Measurements from ENCODE around the gene CDK15.
"Not testable (repeated sequence)": the region's sequence is repeated elsewhere in the genome, so short reads cannot be mapped to it uniquely, and the experiment has no call there.

CDK15 gene

DNA sequence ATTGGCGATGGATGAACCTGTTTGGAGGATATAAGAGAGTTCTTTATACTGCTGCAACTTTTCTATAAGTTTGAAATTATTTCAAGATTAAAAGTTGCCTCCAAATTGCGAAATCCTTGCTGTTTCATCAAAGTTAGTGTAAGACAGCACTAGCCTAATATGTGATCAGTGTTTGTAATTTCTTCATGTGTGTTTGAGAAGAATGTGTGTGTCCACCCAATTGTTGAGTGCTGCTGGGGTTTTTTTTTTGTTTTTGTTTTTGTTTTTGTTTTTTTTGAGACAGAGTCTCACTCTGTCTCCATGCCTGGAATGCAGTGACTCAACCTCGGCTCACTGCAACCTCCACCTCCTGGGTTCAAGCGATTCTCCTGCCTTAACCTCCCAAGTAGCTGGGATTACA is 33.4 kb downstream of the CDK15 start:
- Histone ChIP-seq H3K9ac (no peak overlapping the region), H3K79me2 (no peaks in the 10 kb centered on the region), H3K36me3 (ENCODE audit: control insufficient read depth, insufficient read depth, low read length) (peaks cover 4% of the 10 kb centered on the region), H3K9me3 (ENCODE audit: control insufficient read depth, low read length) (peaks cover 4% of the 10 kb centered on the region), H3K4me1 (no peaks in the 10 kb centered on the region), H3K4me2 (ENCODE audit: low read length) (no peak overlapping the region), H3K27ac (no peak overlapping the region), H3K4me3 (ENCODE audit: low read depth, low read length) (no peak overlapping the region), H3K27me3 (ENCODE audit: control insufficient read depth, insufficient read depth, low read length) (no peaks in the 10 kb centered on the region), H2AFZ (no peak overlapping the region)
- TF ChIP-seq, protein P1, sequence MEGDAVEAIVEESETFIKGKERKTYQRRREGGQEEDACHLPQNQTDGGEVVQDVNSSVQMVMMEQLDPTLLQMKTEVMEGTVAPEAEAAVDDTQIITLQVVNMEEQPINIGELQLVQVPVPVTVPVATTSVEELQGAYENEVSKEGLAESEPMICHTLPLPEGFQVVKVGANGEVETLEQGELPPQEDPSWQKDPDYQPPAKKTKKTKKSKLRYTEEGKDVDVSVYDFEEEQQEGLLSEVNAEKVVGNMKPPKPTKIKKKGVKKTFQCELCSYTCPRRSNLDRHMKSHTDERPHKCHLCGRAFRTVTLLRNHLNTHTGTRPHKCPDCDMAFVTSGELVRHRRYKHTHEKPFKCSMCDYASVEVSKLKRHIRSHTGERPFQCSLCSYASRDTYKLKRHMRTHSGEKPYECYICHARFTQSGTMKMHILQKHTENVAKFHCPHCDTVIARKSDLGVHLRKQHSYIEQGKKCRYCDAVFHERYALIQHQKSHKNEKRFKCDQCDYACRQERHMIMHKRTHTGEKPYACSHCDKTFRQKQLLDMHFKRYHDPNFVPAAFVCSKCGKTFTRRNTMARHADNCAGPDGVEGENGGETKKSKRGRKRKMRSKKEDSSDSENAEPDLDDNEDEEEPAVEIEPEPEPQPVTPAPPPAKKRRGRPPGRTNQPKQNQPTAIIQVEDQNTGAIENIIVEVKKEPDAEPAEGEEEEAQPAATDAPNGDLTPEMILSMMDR (IDR thresholded peaks at IDR 0.05), result no peak

DNA sequence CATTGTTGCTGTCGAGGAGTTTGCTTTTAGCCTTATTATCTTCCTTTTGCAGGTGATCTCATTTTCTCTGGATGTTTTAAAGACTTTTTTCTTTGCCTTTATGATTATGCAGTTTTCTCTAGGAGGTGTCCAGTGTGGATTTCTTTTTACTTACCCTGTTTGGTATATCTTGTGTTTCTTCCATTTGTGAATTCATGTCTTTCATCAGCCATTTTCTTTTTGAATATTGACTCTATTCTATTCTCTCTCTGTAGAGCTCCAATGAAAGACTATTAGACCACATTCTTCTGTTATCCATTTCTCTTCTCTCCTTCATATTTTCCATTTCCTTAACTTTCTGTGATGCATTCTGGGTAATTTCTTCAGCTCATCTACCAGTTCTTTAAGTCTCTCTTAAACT is 34.4 kb downstream of the CDK15 start:
- H3K27me3 ChIP-seq (ENCODE audit: control insufficient read depth, insufficient read depth, low read length), result no peaks in the 10 kb centered on the region
- H3K4me3 ChIP-seq (ENCODE audit: low read depth, low read length), result no peak overlapping the region
- H3K4me2 ChIP-seq (ENCODE audit: low read length), result no peak overlapping the region
- H3K9ac ChIP-seq, result no peak overlapping the region
- H3K36me3 ChIP-seq (ENCODE audit: control insufficient read depth, insufficient read depth, low read length), result peaks cover 4% of the 10 kb centered on the region
- H3K9me3 ChIP-seq (ENCODE audit: control insufficient read depth, low read length), result peaks cover 4% of the 10 kb centered on the region
- H2AFZ ChIP-seq, result no peak overlapping the region
- no peaks in the 10 kb centered on the region for H3K79me2 ChIP-seq
- no peaks in the 10 kb centered on the region for H3K4me1 ChIP-seq
- no peak overlapping the region for H3K27ac ChIP-seq
- TF ChIP-seq, protein P1 (IDR thresholded peaks at IDR 0.05), result no peak

DNA sequence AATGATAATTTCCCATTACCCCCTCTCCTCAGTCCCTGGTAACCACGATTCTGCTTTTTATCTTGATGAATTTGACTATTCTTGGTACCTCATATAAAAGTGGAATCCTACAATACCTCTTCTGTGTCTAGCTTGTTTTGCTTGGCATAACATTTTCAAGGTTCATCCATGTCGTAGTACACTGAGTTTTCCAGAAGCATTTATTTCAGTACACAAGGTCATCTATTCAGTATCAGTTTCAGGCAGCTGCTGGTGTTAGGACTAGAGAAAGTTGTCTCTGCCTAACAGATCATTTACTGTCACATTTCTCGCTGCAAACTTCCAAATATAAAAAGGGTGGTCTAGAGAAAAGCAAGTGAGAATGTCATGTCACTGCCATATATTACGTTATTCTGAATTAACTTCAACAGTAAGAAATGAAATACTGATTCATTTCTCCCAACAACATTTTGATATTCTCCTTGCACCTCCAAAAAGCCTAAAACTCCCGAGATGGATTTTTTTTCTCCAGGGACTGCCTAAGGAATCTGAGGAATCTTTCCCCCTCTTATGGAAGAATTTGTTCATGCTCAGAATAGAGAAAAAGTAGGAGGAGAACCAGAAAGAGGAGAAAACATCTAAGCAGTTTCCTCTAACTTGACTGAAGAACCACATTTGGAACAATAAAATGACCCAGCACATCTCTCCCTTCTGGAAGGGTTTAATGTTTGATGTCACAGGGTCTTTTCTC is 36.0 kb downstream of the CDK15 start:
- H3K4me1 ChIP-seq, result no peaks in the 10 kb centered on the region
- H3K27ac ChIP-seq, result no peak overlapping the region
- no peaks in the 10 kb centered on the region for H3K27me3 ChIP-seq (ENCODE audit: control insufficient read depth, insufficient read depth, low read length)
- H3K4me2 ChIP-seq (ENCODE audit: low read length), result no peak overlapping the region
- no peak overlapping the region for H3K4me3 ChIP-seq (ENCODE audit: low read depth, low read length)
- no peak overlapping the region for H3K9ac ChIP-seq
- H3K36me3 ChIP-seq (ENCODE audit: control insufficient read depth, insufficient read depth, low read length), result peaks cover 4% of the 10 kb centered on the region
- TF ChIP-seq, protein P1 (IDR thresholded peaks at IDR 0.05), result no peak
- H3K79me2 ChIP-seq, result no peaks in the 10 kb centered on the region
- no peak overlapping the region for H2AFZ ChIP-seq
- H3K9me3 ChIP-seq (ENCODE audit: control insufficient read depth, low read length), result peaks cover 4% of the 10 kb centered on the region

DNA sequence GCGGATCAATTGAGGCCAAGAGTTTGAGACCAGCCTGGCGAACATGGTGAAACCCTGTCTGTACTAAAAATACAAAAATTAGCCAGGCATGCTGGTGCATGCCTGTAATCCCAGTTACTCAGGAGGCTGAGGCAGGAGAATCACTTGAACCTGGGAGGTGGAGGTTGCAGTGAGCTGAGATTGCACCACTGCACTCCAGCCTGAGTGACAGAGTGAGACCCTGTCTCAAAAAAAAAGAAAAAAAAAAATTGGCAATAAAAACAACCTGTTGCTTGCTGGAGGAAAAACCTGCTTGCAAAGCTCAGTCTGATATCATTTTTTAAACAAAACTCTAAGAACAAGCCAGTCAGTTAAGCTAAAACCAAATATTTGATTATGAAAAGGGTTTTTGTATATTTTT is 38.6 kb downstream of the CDK15 start:
- not testable (repeated sequence) for H3K36me3 ChIP-seq (ENCODE audit: control insufficient read depth, insufficient read depth, low read length)

DNA sequence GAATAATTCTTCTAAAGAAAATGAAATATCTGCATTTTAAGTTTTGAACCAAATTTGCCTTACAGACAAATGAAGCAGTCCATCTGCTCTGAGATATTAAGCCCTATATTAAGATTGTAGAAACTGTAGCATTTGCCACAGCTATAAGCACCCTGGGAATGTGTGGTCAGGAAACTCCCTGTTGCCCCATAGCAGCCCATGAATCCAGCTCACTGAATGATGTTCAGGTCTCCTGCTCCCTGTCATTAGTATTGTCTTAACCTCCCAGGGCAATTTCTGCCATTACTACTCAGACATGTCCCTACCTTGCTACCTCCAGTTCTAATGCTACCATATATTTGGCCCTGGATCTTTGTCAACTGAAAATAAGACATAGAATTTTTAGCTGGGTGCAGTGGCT is 41.1 kb downstream of the CDK15 start:
- Histone ChIP-seq H3K9me3 (ENCODE audit: control insufficient read depth, low read length) (no peaks in the 10 kb centered on the region), H3K4me1 (no peaks in the 10 kb centered on the region), H3K4me2 (ENCODE audit: low read length) (no peak overlapping the region), H3K27ac (no peak overlapping the region), H2AFZ (no peak overlapping the region), H3K36me3 (ENCODE audit: control insufficient read depth, insufficient read depth, low read length) (no peaks in the 10 kb centered on the region), H3K79me2 (no peaks in the 10 kb centered on the region), H3K9ac (no peak overlapping the region), H3K4me3 (ENCODE audit: low read depth, low read length) (no peak overlapping the region), H3K27me3 (ENCODE audit: control insufficient read depth, insufficient read depth, low read length) (no peaks in the 10 kb centered on the region)
- TF ChIP-seq, protein P1 (IDR thresholded peaks at IDR 0.05), result no peak

More for the DNA sequence above, 38.6 kb downstream of the CDK15 start:
- H2AFZ ChIP-seq; H3K79me2 ChIP-seq; H3K9me3 ChIP-seq (ENCODE audit: control insufficient read depth, low read length); H3K27me3 ChIP-seq (ENCODE audit: control insufficient read depth, insufficient read depth, low read length); H3K4me2 ChIP-seq (ENCODE audit: low read length); H3K9ac ChIP-seq; H3K4me3 ChIP-seq (ENCODE audit: low read depth, low read length); H3K4me1 ChIP-seq; H3K27ac ChIP-seq: not testable (repeated sequence)

Measured in parathyroid adenoma (tissue), 2 donors.